HFFc6 (cell line): ENCODE measurements around the gene POLA2. TPM values are rescaled to one million over a fixed set of nuclear protein-coding genes. Genes with fewer than 3 reads are reported as not detected.
A peak's percentile ranks its signal among the peaks of the same experiment; 100 is the strongest.

Source experiments
- DNase-seq: peaks from one replicate; pipeline ENCODE4 v3.0.0-alpha.2; 2018
- H3K27ac Mint-ChIP-seq: 2 replicates; pipeline ENCODE4 v1.8.0; 2020; ENCODE audit warnings: mild to moderate bottlenecking, mixed read lengths
- H3K27me3 Mint-ChIP-seq: 2 replicates; pipeline ENCODE4 v1.8.0; 2021; ENCODE audit warnings: mild to moderate bottlenecking, moderate library complexity, mixed read lengths; ENCODE audit not compliant: insufficient read depth
- H3K36me3 Mint-ChIP-seq: 2 replicates; pipeline ENCODE4 v1.8.0; 2021; ENCODE audit warnings: low read depth, mixed read lengths
- H3K4me1 Mint-ChIP-seq: 2 replicates; pipeline ENCODE4 v1.8.0; 2020; ENCODE audit warnings: low read depth, mixed read lengths
- H3K4me3 Mint-ChIP-seq: 2 replicates; pipeline ENCODE4 v1.8.0; 2020; ENCODE audit warnings: mild to moderate bottlenecking, moderate library complexity, mixed read lengths
- H3K9me3 Mint-ChIP-seq: 2 replicates; pipeline ENCODE4 v1.8.0; 2020; ENCODE audit warnings: mild to moderate bottlenecking, mixed read lengths
- total RNA-seq, 6 experiments: library from RNA; stranded (reverse); fragmentation: NEBNext Ultra II Directional; extraction: Animal tissue kit (Norgen Biotek cat#: 25700); gene quantifications; 2 replicates in 1 of 6; 3 replicates in 5 of 6; pipeline ENCODE4 v1.2.3, GENCODE V29; 2021
- TF ChIP-seq, protein P1 (sequence below): fragments of 200-600 bp; sonication (generic); IDR thresholded peaks from 2 replicates; pipeline ENCODE4 v1.5.0; 2021; ENCODE audit warnings: antibody characterized with exemption, mild to moderate bottlenecking

POLA2 gene
- total RNA-seq, 6 experiments from 2014 or later: 8.6 to 18.3 (median 15.3) TPM

DNA sequence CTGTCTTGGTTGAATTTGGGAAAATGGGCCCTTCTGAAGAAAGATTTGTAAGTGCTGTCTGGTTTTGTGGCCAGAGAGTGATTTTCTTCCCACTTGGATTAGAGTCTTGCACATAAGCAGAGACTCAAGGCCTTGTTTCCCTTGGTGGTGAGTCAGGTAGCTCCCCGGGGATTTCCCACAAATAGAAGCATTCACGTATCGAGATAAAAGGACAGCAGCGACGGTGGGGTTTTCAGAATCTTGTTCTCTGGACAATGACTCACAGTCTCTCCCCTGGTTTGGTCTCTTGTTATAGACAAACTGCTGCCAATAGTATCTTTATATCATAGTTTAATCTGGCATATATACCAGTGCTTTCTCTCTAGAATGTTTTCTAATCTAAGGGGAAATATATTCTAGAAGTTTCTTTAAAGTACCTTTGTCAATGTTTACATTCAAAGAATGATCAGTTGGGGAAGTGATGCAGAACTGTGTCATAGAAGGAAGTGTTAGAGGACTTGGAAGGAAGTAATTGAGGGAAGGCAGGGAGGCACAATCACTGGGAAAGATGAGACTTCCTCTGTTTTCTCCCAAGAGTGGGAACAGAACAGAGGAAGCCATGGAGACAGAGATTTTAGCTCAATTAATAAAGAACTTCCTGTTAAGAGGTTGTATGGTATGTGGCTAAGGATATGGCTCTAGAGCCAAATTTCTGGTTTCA is 18.1 kb downstream of the POLA2 start:
- H3K36me3 Mint-ChIP-seq: peaks cover 15% of the 10 kb centered on the region
- H3K4me1 Mint-ChIP-seq: peaks cover 65% of the 10 kb centered on the region
- H3K4me3 Mint-ChIP-seq: peak overlapping the region; percentile 44
- H3K27ac Mint-ChIP-seq: peak overlapping the region; percentile 92
- peak; percentile 87 for DNase-seq
- no peaks in the 10 kb centered on the region for H3K27me3 Mint-ChIP-seq
- TF ChIP-seq, protein P1, sequence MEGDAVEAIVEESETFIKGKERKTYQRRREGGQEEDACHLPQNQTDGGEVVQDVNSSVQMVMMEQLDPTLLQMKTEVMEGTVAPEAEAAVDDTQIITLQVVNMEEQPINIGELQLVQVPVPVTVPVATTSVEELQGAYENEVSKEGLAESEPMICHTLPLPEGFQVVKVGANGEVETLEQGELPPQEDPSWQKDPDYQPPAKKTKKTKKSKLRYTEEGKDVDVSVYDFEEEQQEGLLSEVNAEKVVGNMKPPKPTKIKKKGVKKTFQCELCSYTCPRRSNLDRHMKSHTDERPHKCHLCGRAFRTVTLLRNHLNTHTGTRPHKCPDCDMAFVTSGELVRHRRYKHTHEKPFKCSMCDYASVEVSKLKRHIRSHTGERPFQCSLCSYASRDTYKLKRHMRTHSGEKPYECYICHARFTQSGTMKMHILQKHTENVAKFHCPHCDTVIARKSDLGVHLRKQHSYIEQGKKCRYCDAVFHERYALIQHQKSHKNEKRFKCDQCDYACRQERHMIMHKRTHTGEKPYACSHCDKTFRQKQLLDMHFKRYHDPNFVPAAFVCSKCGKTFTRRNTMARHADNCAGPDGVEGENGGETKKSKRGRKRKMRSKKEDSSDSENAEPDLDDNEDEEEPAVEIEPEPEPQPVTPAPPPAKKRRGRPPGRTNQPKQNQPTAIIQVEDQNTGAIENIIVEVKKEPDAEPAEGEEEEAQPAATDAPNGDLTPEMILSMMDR: no peak
- no peaks in the 10 kb centered on the region for H3K9me3 Mint-ChIP-seq

DNA sequence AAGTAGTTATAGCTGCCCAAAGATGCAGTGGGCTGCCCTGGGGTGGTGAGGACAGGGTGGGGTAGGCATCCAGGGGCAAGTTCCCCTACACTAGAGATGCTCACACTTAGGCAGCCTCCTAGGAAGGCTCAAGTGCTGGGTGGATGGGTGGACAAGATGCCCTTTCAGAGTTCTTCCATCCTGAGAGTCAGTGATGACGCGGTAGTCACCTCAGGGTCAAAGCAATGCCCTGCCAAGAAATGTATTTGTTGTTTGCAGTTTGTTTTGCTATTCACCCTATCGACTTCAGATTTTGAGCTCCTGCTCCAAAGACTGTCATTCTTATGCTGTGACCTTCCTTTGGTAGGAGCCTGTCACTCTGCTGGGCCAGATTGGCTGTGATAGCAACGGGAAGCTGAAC is 18.9 kb downstream of the POLA2 start:
- H3K9me3 Mint-ChIP-seq: no peaks in the 10 kb centered on the region
- H3K4me1 Mint-ChIP-seq: peaks cover 57% of the 10 kb centered on the region
- H3K4me3 Mint-ChIP-seq: no peak overlapping the region
- TF ChIP-seq, protein P1: no peak
- H3K27me3 Mint-ChIP-seq: no peaks in the 10 kb centered on the region
- peaks cover 15% of the 10 kb centered on the region for H3K36me3 Mint-ChIP-seq
- DNase-seq: no peak
- peak overlapping the region; percentile 92 for H3K27ac Mint-ChIP-seq

DNA sequence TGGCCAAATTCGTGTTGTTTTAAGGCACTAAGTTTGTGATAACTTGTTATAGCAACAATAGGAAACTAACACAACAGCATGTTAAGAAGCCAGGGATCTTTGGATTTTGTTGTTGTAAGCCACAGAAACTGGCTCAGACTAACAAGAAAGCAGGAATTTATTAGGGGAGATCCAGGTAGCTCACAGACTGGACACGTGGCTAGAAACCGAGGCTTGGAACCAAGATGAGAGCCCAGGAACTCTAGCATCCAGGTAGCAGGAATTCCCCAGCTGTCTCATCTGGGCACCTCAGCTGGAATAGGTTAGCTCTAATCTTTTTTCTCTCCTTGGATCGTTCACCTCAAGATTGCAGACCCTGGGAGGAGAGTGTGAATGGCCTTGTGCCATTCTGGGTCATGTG is 24.9 kb downstream of the POLA2 start:
- peaks cover 24% of the 10 kb centered on the region for H3K4me1 Mint-ChIP-seq
- H3K27ac Mint-ChIP-seq: no peak overlapping the region
- H3K36me3 Mint-ChIP-seq: peaks cover 24% of the 10 kb centered on the region
- no peak overlapping the region for H3K4me3 Mint-ChIP-seq
- TF ChIP-seq, protein P1: no peak
- no peak for DNase-seq
- H3K9me3 Mint-ChIP-seq: no peaks in the 10 kb centered on the region
- no peaks in the 10 kb centered on the region for H3K27me3 Mint-ChIP-seq

DNA sequence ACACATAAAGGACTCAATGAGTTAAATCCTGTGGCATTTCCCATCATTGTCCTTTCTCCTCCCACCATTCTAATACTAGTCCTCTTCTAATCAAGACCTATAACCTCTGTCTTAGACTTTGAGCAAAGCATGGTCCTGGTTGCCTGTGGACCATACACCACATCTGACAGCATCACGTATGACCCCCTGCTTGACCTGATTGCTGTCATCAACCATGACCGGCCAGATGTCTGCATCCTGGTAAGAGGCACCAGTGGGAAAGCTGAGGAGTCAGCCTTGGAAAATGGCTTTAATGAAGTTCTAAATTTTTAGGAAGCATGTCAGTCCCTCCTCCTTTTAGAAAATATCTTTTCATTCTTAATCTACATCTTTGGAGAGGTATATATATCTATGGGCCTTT is 25.8 kb downstream of the POLA2 start:
- H3K27ac Mint-ChIP-seq: no peak overlapping the region
- TF ChIP-seq, protein P1: no peak
- DNase-seq: no peak
- no peak overlapping the region for H3K4me3 Mint-ChIP-seq
- H3K27me3 Mint-ChIP-seq: no peaks in the 10 kb centered on the region
- peaks cover 19% of the 10 kb centered on the region for H3K36me3 Mint-ChIP-seq
- H3K9me3 Mint-ChIP-seq: no peaks in the 10 kb centered on the region
- peaks cover 33% of the 10 kb centered on the region for H3K4me1 Mint-ChIP-seq

DNA sequence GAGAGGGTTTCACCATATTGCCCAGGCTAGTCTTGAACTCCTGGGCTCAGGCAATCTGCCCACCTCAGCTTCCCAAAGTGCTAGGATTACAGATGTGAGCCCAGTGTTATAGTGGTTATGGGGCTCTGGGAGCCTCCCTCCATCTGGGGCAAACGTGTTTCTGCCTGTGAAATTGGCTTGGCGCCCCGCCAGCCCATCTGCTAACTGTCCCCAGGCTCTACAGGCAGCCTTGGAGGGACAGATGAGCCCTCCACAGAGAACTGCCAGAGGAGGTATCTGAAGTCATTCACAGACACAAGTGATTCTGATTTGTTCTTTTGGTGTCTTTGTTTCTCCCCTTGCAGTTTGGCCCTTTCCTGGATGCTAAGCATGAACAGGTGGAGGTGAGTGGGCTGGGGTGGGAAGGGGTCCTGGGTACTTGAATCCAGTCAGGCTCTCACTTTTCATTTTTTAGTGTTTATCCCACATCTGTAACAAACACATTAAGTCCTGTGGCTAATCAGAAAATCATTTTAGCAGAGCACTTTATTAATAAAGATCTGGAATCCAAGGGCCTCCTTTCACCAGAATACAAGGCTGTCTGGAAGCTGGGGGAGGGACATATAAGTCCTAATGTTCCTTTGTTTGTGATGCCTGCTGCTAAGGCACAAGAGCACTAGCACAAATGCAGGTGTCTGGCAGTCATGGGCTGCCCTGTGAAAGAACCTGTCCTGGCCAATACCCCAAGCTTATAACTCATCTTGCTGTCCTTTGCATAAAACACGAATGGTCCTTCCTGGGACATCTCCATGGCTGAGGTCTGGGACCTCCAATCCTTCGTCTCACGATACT is 27.2 kb downstream of the POLA2 start:
- Mint-ChIP-seq H3K27me3 (no peaks in the 10 kb centered on the region), H3K9me3 (no peaks in the 10 kb centered on the region), H3K4me3 (no peak overlapping the region), H3K4me1 (peaks cover 44% of the 10 kb centered on the region), H3K36me3 (peaks cover 22% of the 10 kb centered on the region), H3K27ac (peak overlapping the region; percentile 95)
- DNase-seq: no peak
- TF ChIP-seq, protein P1: no peak
